Omental fat pad (tissue), 4 donors: ENCODE measurements around the gene PKNOX1. TPM values are rescaled to one million over a fixed set of nuclear protein-coding genes. Genes with fewer than 3 reads are reported as not detected.

Experiments
- ATAC-seq: fragments of 150-250 bp; one replicate; pipeline ENCODE4 v1.9.1; 2016; ENCODE audit warnings: mild to moderate bottlenecking, moderate library complexity; ENCODE audit not compliant: low FRiP score
- DNase-seq: peaks from one replicate; pipeline ENCODE4 v3.0.0-alpha.2; 2019; ENCODE audit warnings: low spot score
- CTCF ChIP-seq, 3 donors: fragments of 450-650 bp; IDR thresholded peaks; one replicate each; pipeline ENCODE4 v1.5.1; 2016 to 2017; ENCODE audit warnings: antibody characterized with exemption in 3 of 3, mild to moderate bottlenecking in 3 of 3, moderate library complexity in 2 of 3
- total RNA-seq, 4 donors: library from RNA; depleted of rRNA; stranded (reverse); fragments of >200 nt; gene quantifications; one replicate each; pipeline ENCODE4 v1.1.0, GENCODE V29; 2016

PKNOX1 gene
- total RNA-seq, 4 donors from 2014 or later: 9.2 to 27.7 (median 18.6) TPM

- DNase-seq (no peak), ATAC-seq (no peak)
- no peak for TF ChIP-seq CTCF (IDR thresholded peaks at IDR 0.05)
Observed at GRCh38 chr21:43024439-43025136, 50.2 kb downstream of the PKNOX1 start.

- no peak for DNase-seq
- no peak for ATAC-seq
- no peak for TF ChIP-seq CTCF (IDR thresholded peaks at IDR 0.05)
Observed at GRCh38 chr21:43025636-43026180, 51.3 kb downstream of the PKNOX1 start.

- ATAC-seq (no peak), DNase-seq (no peak)
- no peak for TF ChIP-seq CTCF (IDR thresholded peaks at IDR 0.05)
Observed at GRCh38 chr21:43027846-43028731, 53.7 kb downstream of the PKNOX1 start.

GRCh38 chr21:43029785-43030184 is 55.4 kb downstream of the PKNOX1 start:
- no peak for TF ChIP-seq CTCF (IDR thresholded peaks at IDR 0.05)
- ATAC-seq (no peak), DNase-seq (no peak)

GRCh38 chr21:43031121-43031619 is 56.8 kb downstream of the PKNOX1 start:
- no peak for ATAC-seq
- no peak for TF ChIP-seq CTCF (IDR thresholded peaks at IDR 0.05)
- DNase-seq: no peak

GRCh38 chr21:43034101-43034500 is 59.7 kb downstream of the PKNOX1 start:
- no peak for ATAC-seq

More at GRCh38 chr21:43034101-43034500, 59.7 kb downstream of the PKNOX1 start:
- DNase-seq: no peak
- TF ChIP-seq CTCF (IDR thresholded peaks at IDR 0.05): no peak
